Mucosa of stomach (tissue), 1 donor: ENCODE data around the gene CLIP4.

Experiments
- H3K27me3 ChIP-seq: one replicate; pipeline ENCODE4 v1.7.0; 2013; ENCODE audit warnings: mild to moderate bottlenecking, low read length; ENCODE audit not compliant: control insufficient read depth, insufficient read depth
- H3K36me3 ChIP-seq: one replicate; pipeline ENCODE4 v1.7.0; 2013; ENCODE audit warnings: low read length; ENCODE audit not compliant: control insufficient read depth, insufficient read depth
- H3K4me1 ChIP-seq: one replicate; pipeline ENCODE4 v1.7.0; 2013; ENCODE audit warnings: mild to moderate bottlenecking, low read length; ENCODE audit not compliant: control insufficient read depth, insufficient read depth
- H3K4me3 ChIP-seq: one replicate; pipeline ENCODE4 v1.7.0; 2013; ENCODE audit warnings: low read length
- H3K9ac ChIP-seq: one replicate; pipeline ENCODE4 v1.7.0; 2013; ENCODE audit warnings: mild to moderate bottlenecking, low read length, moderate library complexity
- H3K9me3 ChIP-seq: one replicate; pipeline ENCODE4 v1.7.0; 2013; ENCODE audit warnings: mild to moderate bottlenecking, low read length, moderate library complexity; ENCODE audit not compliant: control insufficient read depth
- donor health status: Pancreatic carcinoma.

The CLIP4 gene

DNA sequence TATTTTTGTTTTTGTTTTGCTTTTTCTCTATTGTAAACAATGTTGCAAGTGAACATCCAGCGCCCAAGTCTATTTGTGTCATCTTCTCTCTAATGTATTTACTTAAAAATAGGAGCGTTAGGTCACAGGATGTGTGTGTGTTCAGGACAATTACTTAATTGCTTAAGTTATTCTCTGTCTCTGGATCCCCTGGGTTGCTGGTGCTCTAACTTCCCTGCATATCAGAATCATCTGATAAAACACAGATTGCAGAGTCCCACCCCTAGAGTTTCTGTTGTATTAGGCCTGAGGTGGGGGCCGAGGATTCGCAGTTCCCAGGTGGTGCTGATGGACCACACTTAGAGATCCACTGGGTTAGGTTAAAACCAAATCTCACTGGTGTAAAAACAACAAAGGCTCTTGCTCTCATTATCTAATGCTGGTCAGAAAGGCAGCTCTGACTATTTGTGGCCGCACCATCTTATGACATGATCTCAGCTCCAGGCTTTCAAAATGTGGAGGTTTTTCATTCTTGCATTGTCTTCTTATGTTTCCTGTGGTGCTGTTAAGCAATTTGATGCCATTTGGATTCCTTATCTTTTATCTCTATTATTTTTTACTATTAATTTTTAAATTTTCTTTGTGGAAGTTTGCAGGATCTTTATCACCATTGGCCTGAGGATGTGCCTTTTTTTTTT, 87.7 kb downstream of the CLIP4 start:
- no peaks in the 10 kb centered on the region for H3K9me3 ChIP-seq

GRCh38 chr2:29206941-29207340, 91.7 kb downstream of the CLIP4 start:
- H3K9me3 ChIP-seq, result no peaks in the 10 kb centered on the region
- no peaks in the 10 kb centered on the region for H3K27me3 ChIP-seq
- H3K36me3 ChIP-seq, result no peaks in the 10 kb centered on the region

More for the DNA sequence above, 87.7 kb downstream of the CLIP4 start:
- Histone ChIP-seq H3K4me1 (no peaks in the 10 kb centered on the region), H3K9ac (no peak overlapping the region), H3K4me3 (no peak overlapping the region), H3K36me3 (no peaks in the 10 kb centered on the region), H3K27me3 (no peaks in the 10 kb centered on the region)

GRCh38 chr2:29207352-29208148, 92.3 kb downstream of the CLIP4 start:
- no peaks in the 10 kb centered on the region for H3K4me1 ChIP-seq
- no peak overlapping the region for H3K4me3 ChIP-seq
- H3K36me3 ChIP-seq, result no peaks in the 10 kb centered on the region
- no peaks in the 10 kb centered on the region for H3K9me3 ChIP-seq
- no peak overlapping the region for H3K9ac ChIP-seq
- no peaks in the 10 kb centered on the region for H3K27me3 ChIP-seq

More at GRCh38 chr2:29206941-29207340, 91.7 kb downstream of the CLIP4 start:
- H3K4me3 ChIP-seq, result no peak overlapping the region
- H3K9ac ChIP-seq, result no peak overlapping the region
- H3K4me1 ChIP-seq, result no peaks in the 10 kb centered on the region

DNA sequence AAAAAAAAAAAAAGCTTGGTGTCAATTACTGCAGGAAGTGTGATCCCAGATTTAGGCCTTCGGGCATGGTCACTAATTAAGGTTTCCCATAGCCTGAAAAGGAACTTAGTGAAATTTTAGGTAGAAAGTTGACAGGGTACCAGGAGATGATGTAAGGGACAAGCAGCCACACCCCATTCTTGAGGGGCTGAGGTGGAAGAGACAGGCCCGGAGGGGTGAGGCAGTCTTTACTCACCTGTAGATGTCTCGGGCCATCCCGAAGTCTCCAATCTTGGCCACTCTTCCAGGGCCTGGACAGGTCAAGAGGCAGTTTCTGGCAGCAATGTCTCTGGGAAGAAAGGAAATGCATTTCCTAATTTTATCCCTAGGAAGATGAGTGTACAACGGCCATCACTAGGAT, 94.3 kb downstream of the CLIP4 start:
- no peak overlapping the region for H3K9ac ChIP-seq
- no peaks in the 10 kb centered on the region for H3K4me1 ChIP-seq
- no peak overlapping the region for H3K4me3 ChIP-seq
- H3K9me3 ChIP-seq, result no peaks in the 10 kb centered on the region
- no peaks in the 10 kb centered on the region for H3K36me3 ChIP-seq
- H3K27me3 ChIP-seq, result no peaks in the 10 kb centered on the region

GRCh38 chr2:29212009-29212408, 96.8 kb downstream of the CLIP4 start:
- no peaks in the 10 kb centered on the region for H3K9me3 ChIP-seq
- H3K4me1 ChIP-seq, result no peaks in the 10 kb centered on the region
- H3K27me3 ChIP-seq, result no peaks in the 10 kb centered on the region
- no peaks in the 10 kb centered on the region for H3K36me3 ChIP-seq
- no peak overlapping the region for H3K9ac ChIP-seq
- no peak overlapping the region for H3K4me3 ChIP-seq

DNA sequence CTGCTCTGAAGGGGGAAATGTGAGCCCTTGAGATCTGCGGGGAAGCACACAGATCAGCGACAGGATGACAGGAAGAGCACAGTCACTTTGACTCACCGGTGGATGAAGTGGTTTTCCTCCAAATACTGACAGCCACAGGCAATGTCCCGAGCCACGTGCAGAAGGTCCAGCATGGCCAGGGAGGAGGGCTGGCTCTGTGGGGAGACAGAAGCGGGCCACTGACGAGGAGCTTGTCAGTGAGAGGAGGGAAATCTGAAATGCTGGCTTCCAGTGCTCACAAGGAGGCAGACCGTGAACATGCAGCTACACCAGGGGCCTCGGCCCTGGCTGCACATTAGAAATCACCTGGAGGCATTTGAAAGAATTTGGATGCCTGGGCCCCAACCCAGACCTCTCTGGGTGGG, 98.7 kb downstream of the CLIP4 start:
- Histone ChIP-seq H3K9me3 (no peaks in the 10 kb centered on the region), H3K36me3 (no peaks in the 10 kb centered on the region), H3K27me3 (no peaks in the 10 kb centered on the region), H3K9ac (no peak overlapping the region), H3K4me1 (no peaks in the 10 kb centered on the region), H3K4me3 (no peak overlapping the region)

DNA sequence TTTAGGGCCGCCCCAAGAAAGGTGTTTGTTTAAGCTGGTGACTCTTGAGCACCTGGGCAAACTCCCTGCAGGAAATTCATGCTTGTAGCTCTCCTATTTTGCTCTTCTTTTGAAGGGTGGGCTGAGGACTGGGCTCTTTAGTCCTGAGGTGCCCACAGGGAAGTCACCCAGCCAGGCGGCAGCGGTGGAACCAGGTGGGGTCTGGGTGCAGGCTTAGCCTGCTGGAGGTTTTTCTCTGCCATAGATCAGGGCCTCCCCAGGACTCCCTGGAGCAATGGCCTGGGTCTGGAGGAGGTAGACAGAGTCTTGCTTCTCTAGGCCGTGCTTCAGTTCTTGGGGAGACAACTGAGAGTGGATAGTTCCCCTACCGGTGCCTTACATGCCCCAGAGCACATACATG, 99.9 kb downstream of the CLIP4 start:
- Histone ChIP-seq H3K36me3 (no peaks in the 10 kb centered on the region), H3K4me3 (no peak overlapping the region), H3K4me1 (no peaks in the 10 kb centered on the region), H3K9ac (no peak overlapping the region), H3K9me3 (no peaks in the 10 kb centered on the region), H3K27me3 (no peaks in the 10 kb centered on the region)

DNA sequence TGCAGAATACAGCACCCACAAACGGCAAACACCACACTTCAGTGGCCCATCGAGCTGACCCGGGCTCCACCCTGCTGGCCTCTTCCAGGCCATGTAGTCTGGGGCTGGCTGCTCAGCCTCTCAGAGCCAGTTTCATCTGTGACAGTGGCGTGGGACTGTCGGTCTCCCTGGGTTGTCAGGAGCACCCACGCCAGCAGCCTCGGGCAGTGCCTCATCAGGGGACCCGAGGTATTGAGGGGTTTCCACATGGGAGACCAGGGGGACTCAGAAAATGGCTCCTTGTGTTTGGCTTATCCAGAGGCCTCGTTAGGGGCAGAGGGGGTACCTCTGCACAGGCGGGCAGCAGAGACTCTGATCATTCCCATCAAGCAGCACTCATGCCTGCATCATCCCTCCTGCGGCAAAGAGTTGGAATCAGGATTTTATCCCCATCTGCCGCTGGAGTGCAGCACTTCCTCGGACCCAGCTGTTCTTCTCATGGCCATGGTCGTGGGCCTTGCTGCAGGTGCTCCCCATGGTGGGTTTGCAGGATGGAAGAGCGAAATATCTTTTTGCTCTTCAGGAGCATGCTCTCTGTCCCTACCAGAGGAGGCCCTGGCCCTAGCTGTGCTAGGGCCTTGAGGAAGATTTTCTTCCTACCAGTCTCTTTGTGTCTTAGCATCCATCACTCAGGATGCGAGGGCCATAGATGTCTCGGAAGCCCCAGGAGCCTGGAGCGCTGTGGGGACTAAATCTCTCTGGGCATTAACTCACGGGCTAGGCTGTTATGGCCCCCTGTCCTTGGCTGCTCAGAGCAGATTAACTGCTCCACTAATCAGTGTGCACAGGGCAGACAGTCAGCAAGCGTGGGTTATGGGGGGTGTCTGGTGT, 100.8 kb downstream of the CLIP4 start:
- Histone ChIP-seq H3K36me3 (no peaks in the 10 kb centered on the region), H3K4me1 (no peaks in the 10 kb centered on the region), H3K27me3 (peaks cover under 1% of the 10 kb centered on the region), H3K9ac (no peak overlapping the region), H3K9me3 (no peaks in the 10 kb centered on the region), H3K4me3 (no peak overlapping the region)

DNA sequence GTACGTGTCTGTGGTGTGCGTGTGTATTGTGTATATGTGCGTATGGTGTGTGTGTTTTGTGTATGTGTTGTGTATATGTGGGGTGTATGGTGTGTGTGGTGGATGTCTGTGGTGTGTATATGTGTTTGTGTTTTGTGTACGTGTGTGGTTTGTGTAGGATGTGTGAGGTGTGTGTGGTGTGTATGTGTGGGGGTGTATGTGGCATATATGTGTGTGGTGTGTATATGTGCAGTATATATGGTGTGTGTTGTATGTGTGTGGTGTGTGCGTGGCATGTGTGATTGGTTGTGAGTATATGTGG, 101.3 kb downstream of the CLIP4 start:
- Histone ChIP-seq H3K36me3 (no peaks in the 10 kb centered on the region), H3K4me3 (no peak overlapping the region), H3K9me3 (no peaks in the 10 kb centered on the region), H3K9ac (no peak overlapping the region), H3K27me3 (peaks cover 2% of the 10 kb centered on the region), H3K4me1 (no peaks in the 10 kb centered on the region)

DNA sequence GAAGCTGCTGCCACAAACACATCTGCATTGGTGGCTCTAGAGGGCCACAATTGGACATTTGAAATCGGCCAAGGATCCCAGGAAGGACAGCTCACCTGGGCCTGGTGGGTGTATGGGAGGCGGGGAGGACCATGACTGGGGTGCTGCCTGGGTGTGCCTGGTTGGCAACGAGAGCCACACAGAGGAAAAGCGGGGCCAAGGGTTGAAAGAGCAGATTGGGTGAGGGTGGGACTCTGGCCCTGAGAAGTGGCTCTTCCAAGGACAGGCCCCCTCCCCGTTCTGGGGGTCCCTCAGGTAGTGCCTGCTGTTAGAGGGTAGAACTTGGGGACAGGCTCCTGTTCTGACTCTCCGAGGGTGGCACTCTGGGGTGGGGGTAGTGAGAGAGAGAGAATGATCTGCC, 102.9 kb downstream of the CLIP4 start:
- H3K9ac ChIP-seq, result no peak overlapping the region
- H3K4me1 ChIP-seq, result no peaks in the 10 kb centered on the region
- H3K36me3 ChIP-seq, result no peaks in the 10 kb centered on the region
- H3K27me3 ChIP-seq, result peaks cover 2% of the 10 kb centered on the region
- H3K4me3 ChIP-seq, result no peak overlapping the region
- no peaks in the 10 kb centered on the region for H3K9me3 ChIP-seq

GRCh38 chr2:29218550-29219125, 103.4 kb downstream of the CLIP4 start:
- H3K36me3 ChIP-seq, result no peaks in the 10 kb centered on the region
- H3K9me3 ChIP-seq, result no peaks in the 10 kb centered on the region
- H3K4me3 ChIP-seq, result no peak overlapping the region
- no peak overlapping the region for H3K9ac ChIP-seq
- H3K27me3 ChIP-seq, result peaks cover 2% of the 10 kb centered on the region
- no peaks in the 10 kb centered on the region for H3K4me1 ChIP-seq

DNA sequence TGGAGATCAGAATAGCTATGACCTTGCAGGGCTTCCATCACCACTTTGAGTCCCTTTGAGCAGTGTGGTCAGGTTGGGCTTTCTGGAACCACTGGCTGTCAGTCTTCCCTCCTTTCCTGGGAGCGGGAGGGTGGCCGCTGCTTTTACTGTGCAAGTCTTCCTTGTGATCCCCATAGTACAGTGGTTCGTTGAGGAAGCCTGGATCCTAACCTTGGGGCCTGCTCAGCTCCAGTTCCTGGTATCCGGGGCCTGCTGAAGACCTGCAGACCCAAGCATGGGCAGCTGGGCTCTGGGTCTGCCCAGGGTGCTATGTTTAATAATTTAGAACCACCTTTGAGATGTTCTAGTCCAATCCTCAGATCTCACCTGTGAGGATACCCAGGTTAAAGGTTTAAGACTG, 104.2 kb downstream of the CLIP4 start:
- H3K4me1 ChIP-seq, result no peaks in the 10 kb centered on the region
- no peaks in the 10 kb centered on the region for H3K9me3 ChIP-seq
- no peaks in the 10 kb centered on the region for H3K36me3 ChIP-seq
- no peak overlapping the region for H3K4me3 ChIP-seq
- H3K27me3 ChIP-seq, result peaks cover 2% of the 10 kb centered on the region
- H3K9ac ChIP-seq, result no peak overlapping the region
